Glomerular visceral epithelial cell (primary cell): ENCODE measurements around the gene CNKSR3.

Source experiments
- DNase-seq: peaks from one replicate; pipeline ENCODE4 v3.0.0-alpha.2; 2016; ENCODE audit errors: extremely low spot score

CNKSR3 gene

DNA sequence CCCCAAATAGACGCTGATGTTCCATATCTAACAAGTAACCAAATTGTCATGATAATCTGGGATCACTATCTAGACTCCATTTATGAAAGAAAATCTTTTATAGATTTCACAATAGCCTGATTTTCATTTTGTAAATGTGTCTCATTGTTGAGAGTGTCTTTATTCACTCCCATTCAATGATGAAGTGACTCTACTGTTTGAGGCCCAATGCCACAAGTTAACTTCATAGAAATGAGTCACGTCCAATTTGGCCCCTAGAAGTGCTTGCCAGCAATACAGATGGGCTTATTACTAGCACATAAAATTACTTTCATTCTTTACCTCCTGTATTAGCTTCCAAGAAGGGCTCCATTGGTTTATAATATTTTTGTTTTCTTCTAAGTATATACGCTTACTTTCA, 160.2 kb downstream of the CNKSR3 start:
- no peak for DNase-seq

DNA sequence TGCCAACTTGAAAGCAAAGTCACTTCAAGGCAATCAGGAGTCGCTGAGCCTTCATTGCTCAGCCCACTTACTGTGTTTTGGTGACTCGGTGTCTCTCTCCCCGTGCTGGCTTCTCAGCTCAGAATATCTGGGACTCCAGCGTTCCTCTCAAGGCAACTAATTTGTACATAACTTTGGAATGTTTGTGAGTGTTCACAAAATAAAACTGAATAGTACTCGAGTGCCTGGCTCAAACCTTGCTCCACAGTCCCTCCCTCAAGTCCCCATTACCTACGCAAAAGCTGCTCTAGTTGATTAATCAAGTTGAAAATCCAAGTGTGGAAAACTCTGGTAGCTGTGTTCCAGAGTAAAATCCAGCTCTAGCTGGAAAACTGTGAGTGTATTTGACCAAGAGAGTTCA, 162.5 kb downstream of the CNKSR3 start:
- DNase-seq = no peak

DNA sequence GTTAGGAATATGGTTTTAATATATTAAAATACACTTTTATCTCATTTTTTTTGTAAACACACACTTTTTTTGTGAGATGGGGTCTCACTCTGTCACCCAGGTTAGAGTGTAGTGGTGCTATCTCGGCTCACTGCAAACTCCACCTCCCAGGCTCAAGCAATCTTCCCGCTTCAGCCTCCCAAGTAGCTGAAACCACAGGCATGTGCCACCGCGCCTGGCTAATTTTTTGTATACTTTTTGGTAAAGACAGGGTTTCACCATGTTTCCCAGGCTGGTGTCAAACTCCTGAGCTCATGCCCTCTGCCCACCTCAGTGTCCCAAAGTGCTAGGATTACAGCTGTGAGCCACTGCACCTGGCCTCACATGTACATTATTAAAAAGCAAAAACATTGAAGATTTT, 164.7 kb downstream of the CNKSR3 start:
- peak; percentile 34 for DNase-seq

DNA sequence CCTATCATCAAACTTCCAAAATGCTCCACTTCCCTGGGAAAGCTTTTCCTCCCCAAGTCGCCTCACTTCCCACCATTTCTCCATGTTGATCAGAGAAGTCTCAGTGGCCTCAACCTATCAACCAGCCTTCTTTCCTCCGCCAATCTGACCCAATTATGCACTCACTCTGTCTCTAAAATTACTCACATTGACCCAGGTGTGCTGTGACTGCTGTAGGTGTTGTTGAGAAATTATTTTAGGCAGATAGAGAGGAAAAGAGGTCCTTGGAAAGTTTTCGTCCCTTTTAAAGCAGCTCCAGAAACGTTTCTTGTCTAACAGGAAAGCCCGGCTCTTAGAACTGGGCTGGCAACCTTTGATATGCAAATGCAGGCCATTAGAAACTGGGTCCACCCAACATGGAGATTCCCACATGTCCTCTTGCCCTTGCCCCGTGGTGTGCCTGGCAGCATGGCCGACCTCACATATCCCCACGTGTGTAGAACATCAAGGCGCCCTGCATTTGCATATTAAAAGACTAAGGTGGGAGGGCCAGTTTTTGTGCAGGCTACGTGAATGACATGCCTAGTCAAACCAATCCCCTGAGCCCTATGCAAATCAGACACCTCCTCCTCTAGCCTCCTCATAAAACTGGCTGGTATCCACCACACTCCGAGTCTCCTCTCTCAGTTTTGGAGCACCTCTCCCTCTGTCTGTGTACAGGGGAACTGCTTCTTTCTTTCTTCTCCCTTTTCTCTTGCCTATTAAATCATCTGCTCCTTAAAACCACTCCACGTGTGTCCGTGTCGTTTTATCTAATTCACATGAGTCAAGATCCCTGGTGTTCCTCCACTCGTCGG, 166.8 kb downstream of the CNKSR3 start:
- DNase-seq = no peak

DNA sequence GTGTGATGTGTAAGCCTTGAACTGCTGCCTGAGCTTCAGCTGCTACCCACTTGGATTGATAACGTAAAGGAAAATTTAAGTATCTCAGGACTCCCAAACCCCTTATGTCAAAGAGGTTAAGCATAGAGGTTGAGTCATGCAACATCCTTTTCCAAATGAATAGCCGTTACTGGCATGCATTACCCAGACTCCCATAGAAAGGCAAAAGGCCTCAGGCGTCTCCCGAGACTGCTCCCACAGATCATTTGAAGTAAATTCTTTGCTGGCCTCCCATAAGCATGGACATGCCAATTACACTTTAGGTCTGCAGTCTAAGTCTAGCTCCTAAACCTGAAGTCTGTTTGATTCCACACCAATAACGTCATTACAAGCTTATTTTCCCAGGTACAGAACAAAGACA, 168.6 kb downstream of the CNKSR3 start:
- DNase-seq = no peak

DNA sequence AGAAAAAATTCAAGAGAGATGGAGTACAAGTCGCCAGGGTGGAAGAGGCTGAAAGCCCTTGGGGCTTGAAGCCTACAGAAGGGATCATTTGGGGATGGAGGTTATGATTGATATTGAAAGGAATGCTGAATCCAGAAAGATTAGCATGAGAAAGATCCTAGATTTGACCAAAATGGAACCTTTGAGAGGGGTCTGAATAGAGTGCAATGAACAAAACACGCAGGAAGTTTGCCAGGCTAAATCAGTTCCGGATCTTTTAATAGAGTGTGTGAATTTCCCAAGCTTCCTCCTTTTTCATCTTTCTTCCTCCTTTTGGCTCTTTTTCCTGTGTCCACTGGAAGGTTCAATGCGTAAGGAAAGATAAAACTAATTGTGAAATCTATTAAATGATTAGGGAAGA, 169.1 kb downstream of the CNKSR3 start:
- DNase-seq = no peak
